Thoracic aorta (tissue), 2 donors: ENCODE data around the gene HEATR9. TPM values are rescaled to one million over a fixed set of nuclear protein-coding genes. Genes with fewer than 3 reads are reported as not detected.
"Not testable (repeated sequence)": the region's sequence is repeated elsewhere in the genome, so short reads cannot be mapped to it uniquely, and the experiment has no call there.

ENCODE experiments used
- ATAC-seq: fragments of 150-250 bp; one replicate; pipeline ENCODE4 v1.8.0; 2017; ENCODE audit warnings: low read depth; ENCODE audit not compliant: insufficient number of reproducible peaks, low FRiP score
- DNase-seq: peaks from one replicate; pipeline ENCODE4 v3.0.0-alpha.2; 2020; ENCODE audit warnings: low spot score
- H3K27ac ChIP-seq, 2 donors: fragments of 200-600 bp; sonication (generic); 1 replicate in 1 of 2; 2 replicates in 1 of 2; pipeline ENCODE4 v1.5.1; 2016; ENCODE audit warnings: mild to moderate bottlenecking in 2 of 2, moderate library complexity in 2 of 2
- H3K27me3 ChIP-seq: fragments of 200-600 bp; sonication (generic); replicated peaks from 2 replicates; pipeline ENCODE4 v1.6.0; 2016; ENCODE audit warnings: mild to moderate bottlenecking; ENCODE audit not compliant: insufficient read depth
- H3K36me3 ChIP-seq: fragments of 200-600 bp; sonication (generic); one replicate; pipeline ENCODE4 v1.5.1; 2016
- H3K4me1 ChIP-seq, 2 donors: fragments of 200-600 bp; sonication (generic); 1 replicate in 1 of 2; 2 replicates in 1 of 2; pipeline versions ENCODE4 v1.5.1 to v1.6.0; 2016; ENCODE audit warnings: low read depth in 2 of 2, mild to moderate bottlenecking in 1 of 2; ENCODE audit not compliant: control insufficient read depth in 1 of 2
- H3K4me3 ChIP-seq: fragments of 200-600 bp; sonication (generic); 2 replicates; pipeline ENCODE4 v1.5.1; 2016; ENCODE audit warnings: mild to moderate bottlenecking
- H3K9me3 ChIP-seq: fragments of 200-600 bp; sonication (generic); 2 replicates; pipeline ENCODE4 v1.5.1; 2016
- CTCF ChIP-seq: fragments of 200-600 bp; sonication (generic); IDR thresholded peaks from one replicate; pipeline ENCODE4 v1.5.1; 2019; ENCODE audit warnings: antibody characterized with exemption
- total RNA-seq, 2 donors: library from RNA; depleted of rRNA; stranded (reverse); fragments of >200 nt; gene quantifications; one replicate each; pipeline versions ENCODE4 v1.1.0 to v1.2.3, GENCODE V29; 2016

HEATR9 gene
- total RNA-seq, 2 donors from 2014 or later: not detected

GRCh38 chr17:35898283-35899070, 29.8 kb upstream of the HEATR9 start:
- Histone ChIP-seq H3K27me3 (no peaks in the 10 kb centered on the region), H3K9me3 (no peaks in the 10 kb centered on the region), H3K4me1 (no peaks in the 10 kb centered on the region), H3K27ac (no peak overlapping the region), H3K36me3 (no peaks in the 10 kb centered on the region), H3K4me3 (no peak overlapping the region)
- TF ChIP-seq CTCF: no peak
- DNase-seq (no peak), ATAC-seq (no peak)

GRCh38 chr17:35897772-35898171, 29.1 kb upstream of the HEATR9 start:
- DNase-seq, H3K27me3 ChIP-seq, ATAC-seq, H3K27ac ChIP-seq, H3K4me3 ChIP-seq, H3K9me3 ChIP-seq, H3K36me3 ChIP-seq, H3K4me1 ChIP-seq: not testable (repeated sequence)

- Histone ChIP-seq H3K27ac (no peak overlapping the region), H3K4me1 (no peaks in the 10 kb centered on the region), H3K27me3 (no peaks in the 10 kb centered on the region), H3K9me3 (no peaks in the 10 kb centered on the region), H3K36me3 (no peaks in the 10 kb centered on the region), H3K4me3 (no peak overlapping the region)
- ATAC-seq: no peak
- TF ChIP-seq CTCF: no peak
- no peak for DNase-seq
Observed at GRCh38 chr17:35895636-35896587, 27.2 kb upstream of the HEATR9 start.

- DNase-seq: no peak
- Histone ChIP-seq H3K27ac (no peak overlapping the region), H3K36me3 (no peaks in the 10 kb centered on the region), H3K9me3 (no peaks in the 10 kb centered on the region), H3K27me3 (no peaks in the 10 kb centered on the region), H3K4me3 (no peak overlapping the region), H3K4me1 (peaks cover 6 to 8% of the 10 kb centered on the region in 2 donors)
- no peak for TF ChIP-seq CTCF
- no peak for ATAC-seq
Observed at GRCh38 chr17:35894206-35894605, 25.5 kb upstream of the HEATR9 start.

- H3K27ac ChIP-seq: no peak overlapping the region
- H3K36me3 ChIP-seq: no peaks in the 10 kb centered on the region
- no peaks in the 10 kb centered on the region for H3K27me3 ChIP-seq
- no peaks in the 10 kb centered on the region for H3K9me3 ChIP-seq
- H3K4me3 ChIP-seq: no peak overlapping the region
- ATAC-seq (no peak), DNase-seq (no peak)
- no peak for TF ChIP-seq CTCF
- H3K4me1 ChIP-seq: peaks cover 6 to 8% of the 10 kb centered on the region in 2 donors
Observed at GRCh38 chr17:35893751-35894150, 25.1 kb upstream of the HEATR9 start.
